PFSK-1 (cell line): Measurements from ENCODE around the gene CTDSP2.

Source experiments
- POLR2AphosphoS5 ChIP-seq: IDR thresholded peaks from 2 replicates; pipeline ENCODE4 v1.6.1; 2012; ENCODE audit warnings: low read depth, mild to moderate bottlenecking, control low read depth, low read length, moderate library complexity
- SIN3A ChIP-seq: IDR thresholded peaks from 2 replicates; pipeline ENCODE4 v1.6.1; 2012; ENCODE audit warnings: mild to moderate bottlenecking, low read length, moderate library complexity, borderline replicate concordance; ENCODE audit not compliant: insufficient read depth
- TF ChIP-seq, protein P1 (sequence below), 2 experiments: IDR thresholded peaks; 2 replicates each; pipeline versions ENCODE4 v1.6.1 to v1.8.0; 2011 to 2012; ENCODE audit warnings: low read depth in 2 of 2, low read length in 2 of 2, control low read depth in 1 of 2, inconsistent platforms in 1 of 2, mild to moderate bottlenecking in 1 of 2, moderate library complexity in 1 of 2; ENCODE audit not compliant: insufficient read depth in 1 of 2

DNA sequence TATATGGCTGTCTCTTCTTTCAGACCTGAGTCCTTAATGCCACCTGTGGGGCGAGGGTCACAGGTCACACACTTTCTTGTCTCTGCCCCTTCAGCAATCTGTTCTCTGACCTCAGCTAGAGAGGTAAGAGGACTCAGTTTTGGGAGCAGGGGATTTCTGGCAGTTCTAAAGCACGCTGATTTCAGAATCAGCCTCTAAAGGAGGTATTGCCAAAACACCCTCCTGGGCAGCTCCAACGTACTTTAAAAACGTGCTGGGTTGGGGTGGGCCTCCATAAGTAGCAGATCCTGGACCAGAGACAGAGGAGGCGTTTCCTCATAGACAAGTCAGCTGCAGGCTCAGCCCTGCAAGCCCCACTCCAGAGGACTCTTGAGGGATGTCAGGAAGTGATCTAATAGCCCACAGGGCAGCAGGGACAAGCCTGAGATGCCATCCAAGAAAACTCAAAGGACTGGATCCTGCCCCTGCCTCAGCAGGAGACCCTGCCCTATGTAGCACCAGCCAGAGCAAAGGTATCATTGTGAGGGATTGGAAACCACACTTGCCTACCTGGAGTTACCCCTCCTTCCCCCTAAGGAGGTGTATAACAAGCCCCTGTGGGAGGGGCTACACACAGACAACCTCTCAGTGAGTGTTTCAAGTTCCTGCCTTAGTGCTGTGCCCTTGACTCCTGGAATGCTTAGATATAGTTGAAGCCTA, 8.5 kb downstream of the CTDSP2 start:
- TF ChIP-seq, protein P1, sequence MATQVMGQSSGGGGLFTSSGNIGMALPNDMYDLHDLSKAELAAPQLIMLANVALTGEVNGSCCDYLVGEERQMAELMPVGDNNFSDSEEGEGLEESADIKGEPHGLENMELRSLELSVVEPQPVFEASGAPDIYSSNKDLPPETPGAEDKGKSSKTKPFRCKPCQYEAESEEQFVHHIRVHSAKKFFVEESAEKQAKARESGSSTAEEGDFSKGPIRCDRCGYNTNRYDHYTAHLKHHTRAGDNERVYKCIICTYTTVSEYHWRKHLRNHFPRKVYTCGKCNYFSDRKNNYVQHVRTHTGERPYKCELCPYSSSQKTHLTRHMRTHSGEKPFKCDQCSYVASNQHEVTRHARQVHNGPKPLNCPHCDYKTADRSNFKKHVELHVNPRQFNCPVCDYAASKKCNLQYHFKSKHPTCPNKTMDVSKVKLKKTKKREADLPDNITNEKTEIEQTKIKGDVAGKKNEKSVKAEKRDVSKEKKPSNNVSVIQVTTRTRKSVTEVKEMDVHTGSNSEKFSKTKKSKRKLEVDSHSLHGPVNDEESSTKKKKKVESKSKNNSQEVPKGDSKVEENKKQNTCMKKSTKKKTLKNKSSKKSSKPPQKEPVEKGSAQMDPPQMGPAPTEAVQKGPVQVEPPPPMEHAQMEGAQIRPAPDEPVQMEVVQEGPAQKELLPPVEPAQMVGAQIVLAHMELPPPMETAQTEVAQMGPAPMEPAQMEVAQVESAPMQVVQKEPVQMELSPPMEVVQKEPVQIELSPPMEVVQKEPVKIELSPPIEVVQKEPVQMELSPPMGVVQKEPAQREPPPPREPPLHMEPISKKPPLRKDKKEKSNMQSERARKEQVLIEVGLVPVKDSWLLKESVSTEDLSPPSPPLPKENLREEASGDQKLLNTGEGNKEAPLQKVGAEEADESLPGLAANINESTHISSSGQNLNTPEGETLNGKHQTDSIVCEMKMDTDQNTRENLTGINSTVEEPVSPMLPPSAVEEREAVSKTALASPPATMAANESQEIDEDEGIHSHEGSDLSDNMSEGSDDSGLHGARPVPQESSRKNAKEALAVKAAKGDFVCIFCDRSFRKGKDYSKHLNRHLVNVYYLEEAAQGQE (IDR thresholded peaks at IDR 0.05; ENCODE audit: insufficient read depth in 1 of 2, low read depth in 2 of 2, low read length in 2 of 2): no peak
- TF ChIP-seq SIN3A: no peak
- TF ChIP-seq POLR2AphosphoS5: no peak
